ENCODE results near the gene FLNB. TPM values are rescaled to one million over a fixed set of nuclear protein-coding genes. Genes with fewer than 3 reads are reported as not detected.

The FLNB gene
- total and polyA plus RNA-seq, 10 of the 15 experiments (the other 5 are each of a cell fraction or from before 2014, with no cell fraction given), result 13.6 to 51.8 (median 26.4) TPM

- no peak overlapping the region for H2AFZ ChIP-seq (ENCODE audit: control insufficient read depth, low read depth, low read length)
- peaks cover 56% of the 10 kb centered on the region for H3K4me1 ChIP-seq (ENCODE audit: control insufficient read depth, insufficient read depth, low read length)
- peaks cover 13% of the 10 kb centered on the region for H4K20me1 ChIP-seq (ENCODE audit: control insufficient read depth, insufficient read depth)
- H3K36me3 ChIP-seq (ENCODE audit: control insufficient read depth in 2 of 2, insufficient read depth in 2 of 2, low read length in 1 of 2), result no peaks in the 10 kb centered on the region
- SMC1A ChIA-PET (ENCODE audit: uncharacterized antibody, unreplicated experiment), result interaction anchor here (0.6 to 13.2 kb wide), 16 partner anchors 9 to 132 kb away, joined by 3 to 135 read pairs (median 6); partner anchors contain the start of gene FLNB
- peak; percentile 88 for ATAC-seq
- FAIRE-seq, result peak; percentile 90
- H3K4me3 ChIP-seq, result no peak overlapping the region
- no TSS peak for BruUV-seq (replicated peaks)
- in situ Hi-C loops (cut with MboI) (no loop called here), intact Hi-C loops (cut with micrococcal nuclease; ENCODE audit: unreplicated experiment) (loop anchor here (5.0 kb wide), 1 partner anchor 70 kb away; no protein-coding TSS in a partner anchor)
- CTCF ChIA-PET, result interaction anchor here (1.0 to 2.4 kb wide), 14 partner anchors 8 to 189 kb away, joined by 3 to 14 read pairs (median 5); partner anchors contain the start of gene FLNB
- no peak overlapping the region for H3K9ac ChIP-seq (ENCODE audit: control insufficient read depth, insufficient read depth, low read length)
- WGBS (ENCODE audit: insufficient coverage, insufficient replicate concordance, low lambda C conversion rate, missing lambda C conversion rate), result 15% methylated on average over 2 of the region's 2 CpGs
- POLR2A ChIA-PET, result interaction anchor here (0.7 to 2.7 kb wide), 6 partner anchors 10 to 71 kb away, joined by 4 to 21 read pairs (median 6); partner anchors contain the start of gene FLNB
- H3K9me3 ChIP-seq (replicated peaks; ENCODE audit: control insufficient read depth, insufficient read depth, low read length), result no peaks in the 10 kb centered on the region
- no peaks in the 10 kb centered on the region for H3K27me3 ChIP-seq (replicated peaks in 1 of 2; ENCODE audit: control insufficient read depth in 2 of 2, insufficient read depth in 2 of 2, low read length in 1 of 2)
- peak overlapping the region; percentile 84 for H3K4me2 ChIP-seq (ENCODE audit: control insufficient read depth, insufficient read depth)
- peaks cover 8% of the 10 kb centered on the region for H3K79me2 ChIP-seq (ENCODE audit: control insufficient read depth, insufficient read depth, low read length)
- RAD21 ChIA-PET (ENCODE audit: unreplicated experiment), result interaction anchor here (0.5 to 4.9 kb wide), 17 partner anchors 11 to 857 kb away, joined by 3 to 37 read pairs (median 7); partner anchors contain the start of gene FLNB
- peak overlapping the region; percentile 34; the same call in 1 of the 2 replicates for H3K27ac ChIP-seq (ENCODE audit: control insufficient read depth, insufficient read depth)
- peak; percentile 88 for DNase-seq (ENCODE audit: low read depth, low spot score)
- TF ChIP-seq NFXL1 (IDR thresholded peaks at IDR 0.05; ENCODE audit: borderline replicate concordance), result no peak
- TF ChIP-seq ZBED1 (IDR thresholded peaks at IDR 0.05; ENCODE audit: borderline replicate concordance), result 0 out of 2 replicates have a peak, but pooled peaks have one; percentile 34
- TF ChIP-seq GABPA (IDR thresholded peaks at IDR 0.05; ENCODE audit: low read depth), result peak; percentile 36; the same call in 1 of the 2 replicates
- TF ChIP-seq WRNIP1 (IDR thresholded peaks at IDR 0.05; ENCODE audit: borderline replicate concordance, low read depth, low read length), result 0 out of 2 replicates have a peak, but pooled peaks have one; percentile 43
- no peak for TF ChIP-seq KDM1A (IDR thresholded peaks at IDR 0.05; ENCODE audit: borderline replicate concordance)
- peak; percentile 75 for TF ChIP-seq IKZF1 (conservative IDR thresholded peaks at IDR 0.05)
- TF ChIP-seq ETV6 (conservative IDR thresholded peaks at IDR 0.05 in 1 of 2, IDR thresholded peaks at IDR 0.05 in 1 of 2; ENCODE audit: borderline replicate concordance in 1 of 2, low read depth in 1 of 2), result 0 out of 4 replicates have a peak, but pooled peaks of 1 of the 2 experiments have one; percentile 50
- TF ChIP-seq FOXK2 (IDR thresholded peaks at IDR 0.05), result no peak
- TF ChIP-seq ZBTB33 (IDR thresholded peaks at IDR 0.05), result no peak
- TF ChIP-seq BMI1 (IDR thresholded peaks at IDR 0.05; ENCODE audit: borderline replicate concordance), result no peak
- no peak for TF ChIP-seq NR2C1 (IDR thresholded peaks at IDR 0.05)
- no peak for TF ChIP-seq POLR2AphosphoS5 (IDR thresholded peaks at IDR 0.05; ENCODE audit: low read length)
- TF ChIP-seq, protein P1, sequence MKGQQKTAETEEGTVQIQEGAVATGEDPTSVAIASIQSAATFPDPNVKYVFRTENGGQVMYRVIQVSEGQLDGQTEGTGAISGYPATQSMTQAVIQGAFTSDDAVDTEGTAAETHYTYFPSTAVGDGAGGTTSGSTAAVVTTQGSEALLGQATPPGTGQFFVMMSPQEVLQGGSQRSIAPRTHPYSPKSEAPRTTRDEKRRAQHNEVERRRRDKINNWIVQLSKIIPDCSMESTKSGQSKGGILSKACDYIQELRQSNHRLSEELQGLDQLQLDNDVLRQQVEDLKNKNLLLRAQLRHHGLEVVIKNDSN (IDR thresholded peaks at IDR 0.05; ENCODE audit: borderline replicate concordance, extremely low read length, insufficient read depth, low read depth, low read length), result no peak
- no peak for TF ChIP-seq SREBF2 (IDR thresholded peaks at IDR 0.05; ENCODE audit: low read length)
- peak; percentile 3; the same call in 1 of the 2 replicates for TF ChIP-seq SMC3 (IDR thresholded peaks at IDR 0.05; ENCODE audit: borderline replicate concordance, low read length)
- TF ChIP-seq IRF4 (IDR thresholded peaks at IDR 0.05; ENCODE audit: low read depth, low read length), result peak; percentile 63
- peak; percentile 55; the same call in 1 of the 2 replicates for TF ChIP-seq CHD2 (IDR thresholded peaks at IDR 0.05; ENCODE audit: borderline replicate concordance, low read depth, low read length)
- no peak for TF ChIP-seq SP1 (IDR thresholded peaks at IDR 0.05; ENCODE audit: low read depth, low read length)
- TF ChIP-seq NR2C2 (IDR thresholded peaks at IDR 0.05; ENCODE audit: borderline replicate concordance, control insufficient read depth, insufficient read length, low read depth), result no peak
- TF ChIP-seq KLF5 (IDR thresholded peaks at IDR 0.05; ENCODE audit: partially characterized antibody), result no peak
- TF ChIP-seq MEF2B (IDR thresholded peaks at IDR 0.05; ENCODE audit: partially characterized antibody, poor library complexity, severe bottlenecking), result peak; percentile 49
- TF ChIP-seq RUNX3 (IDR thresholded peaks at IDR 0.05; ENCODE audit: low read length), result peak; percentile 99
These were observed 33.7 kb downstream of the FLNB start for GRCh38 chr3:58041826-58042324.

All from GM12878 (cell line).